Prostate gland (tissue), 2 donors: ENCODE measurements around the gene MRPS10.

Source experiments
- POLR2A ChIP-seq: fragments of 450-650 bp; IDR thresholded peaks from one replicate; pipeline ENCODE4 v1.6.1; 2016; ENCODE audit warnings: antibody characterized with exemption, mild to moderate bottlenecking
- POLR2AphosphoS5 ChIP-seq: sonication (generic); formaldehyde crosslinking; IDR thresholded peaks from one replicate; pipeline ENCODE4 v1.6.1; 2017; ENCODE audit warnings: antibody characterized with exemption
- TF ChIP-seq, protein P1 (sequence below), 4 experiments: fragments of 200-600 bp in 2 of 4; fragments of 450-650 bp in 2 of 4; sonication (generic) in 2 of 4; IDR thresholded peaks; 1 replicate in 3 of 4; 2 replicates in 1 of 4; pipeline ENCODE4 v1.5.1; 2016 to 2019; ENCODE audit warnings: antibody characterized with exemption in 4 of 4, mild to moderate bottlenecking in 2 of 4, moderate library complexity in 2 of 4

DNA sequence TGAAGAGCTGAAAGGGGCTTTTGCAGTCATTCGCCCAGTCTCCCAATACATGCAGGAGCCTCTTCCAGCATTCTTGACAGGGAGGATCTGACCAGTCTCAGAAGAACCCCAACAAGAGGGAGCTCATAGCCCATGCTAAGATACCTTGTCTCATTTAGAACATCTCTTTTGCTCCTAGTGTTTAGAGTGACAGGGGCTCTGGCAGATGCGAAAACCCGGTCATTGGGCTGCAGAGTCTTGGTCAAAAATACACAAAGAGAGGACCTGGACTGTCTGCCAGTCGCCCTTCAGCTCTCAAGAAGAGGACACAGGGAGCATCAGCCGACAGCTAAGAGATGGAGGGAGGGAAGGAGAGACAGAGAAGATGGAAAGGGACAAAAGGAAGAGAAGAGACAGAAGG lies 23.6 kb downstream of the MRPS10 start:
- TF ChIP-seq, protein P1, sequence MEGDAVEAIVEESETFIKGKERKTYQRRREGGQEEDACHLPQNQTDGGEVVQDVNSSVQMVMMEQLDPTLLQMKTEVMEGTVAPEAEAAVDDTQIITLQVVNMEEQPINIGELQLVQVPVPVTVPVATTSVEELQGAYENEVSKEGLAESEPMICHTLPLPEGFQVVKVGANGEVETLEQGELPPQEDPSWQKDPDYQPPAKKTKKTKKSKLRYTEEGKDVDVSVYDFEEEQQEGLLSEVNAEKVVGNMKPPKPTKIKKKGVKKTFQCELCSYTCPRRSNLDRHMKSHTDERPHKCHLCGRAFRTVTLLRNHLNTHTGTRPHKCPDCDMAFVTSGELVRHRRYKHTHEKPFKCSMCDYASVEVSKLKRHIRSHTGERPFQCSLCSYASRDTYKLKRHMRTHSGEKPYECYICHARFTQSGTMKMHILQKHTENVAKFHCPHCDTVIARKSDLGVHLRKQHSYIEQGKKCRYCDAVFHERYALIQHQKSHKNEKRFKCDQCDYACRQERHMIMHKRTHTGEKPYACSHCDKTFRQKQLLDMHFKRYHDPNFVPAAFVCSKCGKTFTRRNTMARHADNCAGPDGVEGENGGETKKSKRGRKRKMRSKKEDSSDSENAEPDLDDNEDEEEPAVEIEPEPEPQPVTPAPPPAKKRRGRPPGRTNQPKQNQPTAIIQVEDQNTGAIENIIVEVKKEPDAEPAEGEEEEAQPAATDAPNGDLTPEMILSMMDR (IDR thresholded peaks at IDR 0.05): no peak
- no peak for TF ChIP-seq POLR2A
- no peak for TF ChIP-seq POLR2AphosphoS5
